Gastrocnemius medialis (tissue), 4 donors: ENCODE data around the gene EHD4.

Source experiments
- CTCF ChIP-seq, 5 experiments: fragments of 450-650 bp in 3 of 5; fragments of 200-600 bp in 2 of 5; sonication (generic) in 2 of 5; IDR thresholded peaks in 4 of 5; conservative IDR thresholded peaks in 1 of 5; 1 replicate in 4 of 5; 2 replicates in 1 of 5; pipeline ENCODE4 v1.5.1; 2016 to 2019; ENCODE audit warnings: antibody characterized with exemption in 5 of 5, mild to moderate bottlenecking in 3 of 5, moderate library complexity in 3 of 5
- POLR2A ChIP-seq, 2 donors: fragments of 450-650 bp; IDR thresholded peaks; one replicate each; pipeline ENCODE4 v1.6.1; 2017; ENCODE audit warnings: antibody characterized with exemption in 2 of 2, mild to moderate bottlenecking in 2 of 2, moderate library complexity in 2 of 2

GRCh38 chr15:41941644-41942415, 30.5 kb downstream of the EHD4 start:
- TF ChIP-seq CTCF (IDR thresholded peaks at IDR 0.05 in 4 of 5, conservative IDR thresholded peaks at IDR 0.05 in 1 of 5) (no peak), POLR2A (IDR thresholded peaks at IDR 0.05) (no peak)
